HG03045 (cell line): ENCODE data around the gene MRPS10.
"Not testable (repeated sequence)": the region's sequence is repeated elsewhere in the genome, so short reads cannot be mapped to it uniquely, and the experiment has no call there.

Experiments
- ATAC-seq: cut with Tn5 transposase; IDR thresholded peaks from one replicate; pipeline ENCODE4 v1.9.1; 2021; ENCODE audit warnings: mild to moderate bottlenecking, moderate library complexity; ENCODE audit not compliant: unreplicated experiment

The MRPS10 gene

GRCh38 chr6:42179261-42179944 is 38.3 kb downstream of the MRPS10 start:
- no peak for ATAC-seq

- no peak for ATAC-seq
These were observed 39.9 kb downstream of the MRPS10 start for GRCh38 chr6:42177514-42178364.

- no peak for ATAC-seq
These were observed 40.7 kb downstream of the MRPS10 start for GRCh38 chr6:42176981-42177380.

GRCh38 chr6:42175860-42176259 is 41.8 kb downstream of the MRPS10 start:
- no peak for ATAC-seq

GRCh38 chr6:42173101-42173500 is 44.6 kb downstream of the MRPS10 start, which contains the start of gene GUCA1A:
Gene GUCA1A (plus strand): TSS chr6:42173364. CDS start chr6:42173614, 250 bp downstream.
- no peak for ATAC-seq

GRCh38 chr6:42171813-42172581 is 45.7 kb downstream of the MRPS10 start:
- ATAC-seq, result no peak

- ATAC-seq, result not testable (repeated sequence)
These were observed 47.9 kb downstream of the MRPS10 start for GRCh38 chr6:42169780-42170179.

GRCh38 chr6:42168650-42169049 is 49.0 kb downstream of the MRPS10 start:
- ATAC-seq, result no peak

- no peak for ATAC-seq
These were observed 51.1 kb downstream of the MRPS10 start for GRCh38 chr6:42166444-42167141.

GRCh38 chr6:42165016-42165415 is 52.6 kb downstream of the MRPS10 start:
- no peak for ATAC-seq

- no peak for ATAC-seq
These were observed 53.7 kb downstream of the MRPS10 start for GRCh38 chr6:42163981-42164380.

- ATAC-seq, result no peak
These were observed 54.8 kb downstream of the MRPS10 start for GRCh38 chr6:42162812-42163211.

- ATAC-seq, result no peak
These were observed 55.3 kb downstream of the MRPS10 start for GRCh38 chr6:42162384-42162783.

GRCh38 chr6:42159431-42160024 is 58.1 kb downstream of the MRPS10 start:
- ATAC-seq, result no peak

- no peak for ATAC-seq
These were observed 59.0 kb downstream of the MRPS10 start for GRCh38 chr6:42158631-42159030.

GRCh38 chr6:42158011-42158410 is 59.6 kb downstream of the MRPS10 start:
- no peak for ATAC-seq
